ENCODE measurements around the gene TGFB1. TPM values are rescaled to one million over a fixed set of nuclear protein-coding genes. Genes with fewer than 3 reads are reported as not detected.

TGFB1 gene
- total and polyA plus RNA-seq, 9 of the 15 experiments (the other 6 are each of a cell fraction or from before 2014, with no cell fraction given): 0.24 to 159 (median 17.2) TPM

DNA sequence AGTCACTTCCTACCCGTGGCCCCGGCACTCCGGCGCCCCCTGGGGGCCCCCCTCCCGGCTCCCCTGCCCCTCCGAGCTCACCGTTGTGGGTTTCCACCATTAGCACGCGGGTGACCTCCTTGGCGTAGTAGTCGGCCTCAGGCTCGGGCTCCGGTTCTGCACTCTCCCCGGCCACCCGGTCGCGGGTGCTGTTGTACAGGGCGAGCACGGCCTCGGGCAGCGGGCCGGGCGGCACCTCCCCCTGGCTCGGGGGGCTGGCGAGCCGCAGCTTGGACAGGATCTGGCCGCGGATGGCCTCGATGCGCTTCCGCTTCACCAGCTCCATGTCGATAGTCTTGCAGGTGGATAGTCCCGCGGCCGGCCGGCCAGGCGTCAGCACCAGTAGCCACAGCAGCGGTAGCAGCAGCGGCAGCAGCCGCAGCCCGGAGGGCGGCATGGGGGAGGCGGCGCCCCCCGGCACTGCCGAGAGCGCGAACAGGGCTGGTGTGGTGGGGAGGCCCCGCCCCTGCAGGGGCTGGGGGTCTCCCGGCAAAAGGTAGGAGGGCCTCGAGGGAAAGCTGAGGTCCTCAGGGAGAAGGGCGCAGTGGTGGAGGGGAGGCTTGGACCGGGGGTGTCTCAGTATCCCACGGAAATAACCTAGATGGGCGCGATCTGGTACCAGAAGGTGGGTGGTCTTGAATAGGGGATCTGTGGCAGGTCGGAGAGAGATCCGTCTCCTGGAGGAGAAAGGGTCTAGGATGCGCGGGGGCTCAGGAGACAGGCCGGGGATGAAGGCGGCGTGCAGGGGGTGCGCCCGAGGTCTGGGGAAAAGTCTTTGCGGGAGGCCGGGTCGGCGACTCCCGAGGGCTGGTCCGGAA, 885 bp downstream of the TGFB1 start (continued):
- TF ChIP-seq HMGXB4 (CRISPR knock-in tag; IDR thresholded peaks at IDR 0.05) (no peak), BRD4 (IDR thresholded peaks at IDR 0.05) (peak; percentile 77; the same call in 1 of the 2 replicates), SP2 (IDR thresholded peaks at IDR 0.05; ENCODE audit: extremely low read depth, low read depth, low read length, poor library complexity, severe bottlenecking) (no peak), PCBP2 (IDR thresholded peaks at IDR 0.05; ENCODE audit: low read depth, low read length, poor library complexity, severe bottlenecking) (no peak), MAFG (tag; conservative IDR thresholded peaks at IDR 0.05) (no peak), GATA2 (CRISPR knock-in tag; IDR thresholded peaks at IDR 0.05) (no peak), ATF1 (CRISPR knock-in tag; IDR thresholded peaks at IDR 0.05) (no peak), ATF1 (tag; IDR thresholded peaks at IDR 0.05) (no peak), RBM14 (IDR thresholded peaks at IDR 0.05; ENCODE audit: borderline replicate concordance, insufficient read depth, low read depth, low read length) (0 out of 2 replicates have a peak, but pooled peaks have one; percentile 52), KDM5B (IDR thresholded peaks at IDR 0.05; ENCODE audit: insufficient replicate concordance, low read depth, low read length) (peak; percentile 70), FOXA3 (CRISPR knock-in tag; conservative IDR thresholded peaks at IDR 0.05 in 1 of 2, IDR thresholded peaks at IDR 0.05 in 1 of 2) (peak in 1 of 2 experiments; percentile 62; a peak in 1 of 4 replicates), FOXJ3 (CRISPR knock-in tag; IDR thresholded peaks at IDR 0.05) (no peak), SRF (CRISPR knock-in tag; IDR thresholded peaks at IDR 0.05) (peak in 1 of 2 experiments; percentile 50; a peak in 1 of 4 replicates), DLX4 (CRISPR knock-in tag; IDR thresholded peaks at IDR 0.05) (no peak), HDAC1 (IDR thresholded peaks at IDR 0.05) (peak in 1 of 2 experiments; percentile 18; a peak in 1 of 4 replicates), CEBPG (CRISPR knock-in tag; IDR thresholded peaks at IDR 0.05) (peak; percentile 24; the same call in 1 of the 2 replicates), CEBPG (tag; conservative IDR thresholded peaks at IDR 0.05 in 1 of 2, IDR thresholded peaks at IDR 0.05 in 1 of 2) (no peak), FUS (optimal IDR thresholded peaks at IDR 0.05; ENCODE audit: low read depth, low read length) (peak; percentile 53), POLR2G (IDR thresholded peaks at IDR 0.05; ENCODE audit: low read depth, low read length) (peak; percentile 83), ZNF217 (CRISPR knock-in tag; IDR thresholded peaks at IDR 0.05) (no peak), ZNF263 (CRISPR knock-in tag; IDR thresholded peaks at IDR 0.05; ENCODE audit: borderline replicate concordance) (no peak)
- TF ChIP-seq, protein P1, sequence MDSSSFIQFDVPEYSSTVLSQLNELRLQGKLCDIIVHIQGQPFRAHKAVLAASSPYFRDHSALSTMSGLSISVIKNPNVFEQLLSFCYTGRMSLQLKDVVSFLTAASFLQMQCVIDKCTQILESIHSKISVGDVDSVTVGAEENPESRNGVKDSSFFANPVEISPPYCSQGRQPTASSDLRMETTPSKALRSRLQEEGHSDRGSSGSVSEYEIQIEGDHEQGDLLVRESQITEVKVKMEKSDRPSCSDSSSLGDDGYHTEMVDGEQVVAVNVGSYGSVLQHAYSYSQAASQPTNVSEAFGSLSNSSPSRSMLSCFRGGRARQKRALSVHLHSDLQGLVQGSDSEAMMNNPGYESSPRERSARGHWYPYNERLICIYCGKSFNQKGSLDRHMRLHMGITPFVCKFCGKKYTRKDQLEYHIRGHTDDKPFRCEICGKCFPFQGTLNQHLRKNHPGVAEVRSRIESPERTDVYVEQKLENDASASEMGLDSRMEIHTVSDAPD (CRISPR knock-in tag; IDR thresholded peaks at IDR 0.05): no peak
- TF ChIP-seq, protein P2, sequence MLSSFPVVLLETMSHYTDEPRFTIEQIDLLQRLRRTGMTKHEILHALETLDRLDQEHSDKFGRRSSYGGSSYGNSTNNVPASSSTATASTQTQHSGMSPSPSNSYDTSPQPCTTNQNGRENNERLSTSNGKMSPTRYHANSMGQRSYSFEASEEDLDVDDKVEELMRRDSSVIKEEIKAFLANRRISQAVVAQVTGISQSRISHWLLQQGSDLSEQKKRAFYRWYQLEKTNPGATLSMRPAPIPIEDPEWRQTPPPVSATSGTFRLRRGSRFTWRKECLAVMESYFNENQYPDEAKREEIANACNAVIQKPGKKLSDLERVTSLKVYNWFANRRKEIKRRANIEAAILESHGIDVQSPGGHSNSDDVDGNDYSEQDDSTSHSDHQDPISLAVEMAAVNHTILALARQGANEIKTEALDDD (IDR thresholded peaks at IDR 0.05): no peak
